Activated CD4-positive, alpha-beta T cell treated with anti-CD3 and anti-CD28 coated beads, Interleukin-2, amount 50 U/mL, for 4 hours (primary cell): Measurements from ENCODE around the gene P2RY6.

Experiments
- DNase-seq, 2 experiments: peaks; one replicate each; pipeline ENCODE4 v3.0.0-alpha.2; 2020

Gene P2RY6

GRCh38 chr11:73298233-73298632 is 26.1 kb downstream of the P2RY6 start:
- DNase-seq = no peak

GRCh38 chr11:73299751-73300150 is 27.6 kb downstream of the P2RY6 start:
- no peak for DNase-seq

- DNase-seq = no peak
Observed at GRCh38 chr11:73306069-73306841, 34.1 kb downstream of the P2RY6 start.

- no peak for DNase-seq
Observed at GRCh38 chr11:73306977-73307322, 34.8 kb downstream of the P2RY6 start.

GRCh38 chr11:73307323-73308002 is 35.3 kb downstream of the P2RY6 start:
- DNase-seq = peak; percentile 88 to 91

- DNase-seq = peak; percentile 39 to 40
Observed at GRCh38 chr11:73308003-73308960, 36.1 kb downstream of the P2RY6 start, which contains the start of gene ARHGEF17. TSS of gene ARHGEF17 (plus strand) at chr11:73308276. CDS start at chr11:73308639, 363 bp downstream.

- no peak for DNase-seq
Observed at GRCh38 chr11:73308961-73309919, 37.1 kb downstream of the P2RY6 start.

- DNase-seq = no peak
Observed at GRCh38 chr11:73310076-73310475, 37.9 kb downstream of the P2RY6 start.

GRCh38 chr11:73310661-73311393 is 38.7 kb downstream of the P2RY6 start:
- DNase-seq = no peak

GRCh38 chr11:73311394-73311869 is 39.3 kb downstream of the P2RY6 start:
- no peak for DNase-seq

GRCh38 chr11:73312036-73312435 is 39.9 kb downstream of the P2RY6 start:
- DNase-seq = no peak

GRCh38 chr11:73312851-73313327 is 40.8 kb downstream of the P2RY6 start:
- no peak for DNase-seq

- DNase-seq = no peak
Observed at GRCh38 chr11:73313652-73314051, 41.5 kb downstream of the P2RY6 start.

- no peak for DNase-seq
Observed at GRCh38 chr11:73314117-73314961, 42.2 kb downstream of the P2RY6 start.

- DNase-seq = no peak
Observed at GRCh38 chr11:73315293-73316020, 43.3 kb downstream of the P2RY6 start.

- DNase-seq = no peak
Observed at GRCh38 chr11:73316422-73316821, 44.3 kb downstream of the P2RY6 start.

- DNase-seq = no peak
Observed at GRCh38 chr11:73317373-73317772, 45.2 kb downstream of the P2RY6 start.

- no peak for DNase-seq
Observed at GRCh38 chr11:73317803-73318202, 45.7 kb downstream of the P2RY6 start.

- no peak for DNase-seq
Observed at GRCh38 chr11:73318501-73319011, 46.4 kb downstream of the P2RY6 start.
